NCI-H1694 (cell line): ENCODE results near the gene TTC27.
"Not testable (repeated sequence)": the region's sequence is repeated elsewhere in the genome, so short reads cannot be mapped to it uniquely, and the experiment has no call there.

ENCODE experiments used
- DNase-seq: peaks from one replicate; lab custom pipeline; 2025; lab: John Stamatoyannopoulos, UW

TTC27 gene

DNA sequence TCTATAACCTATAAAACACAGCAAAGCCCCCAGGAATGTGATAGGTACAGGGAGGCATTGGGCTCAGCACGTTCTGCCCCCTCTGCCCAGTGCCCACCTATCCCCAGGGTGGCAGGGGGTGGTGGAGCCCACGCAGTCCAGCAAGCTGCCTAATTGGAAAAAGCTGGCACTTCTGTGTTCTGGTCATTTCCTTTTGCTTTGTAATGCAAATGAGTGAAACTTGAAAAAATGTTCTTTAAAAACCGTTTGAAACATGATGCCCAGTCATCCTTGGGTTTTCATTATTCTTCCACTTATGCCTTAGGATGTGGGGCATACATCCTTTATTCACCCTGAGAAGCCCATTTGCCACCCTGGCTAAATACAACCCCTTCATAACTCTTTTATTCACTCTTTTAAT lies 229.0 kb downstream of the TTC27 start:
- no peak for DNase-seq

- no peak for DNase-seq
Observed at GRCh38 chr2:32858713-32859112, 230.9 kb downstream of the TTC27 start.

DNA sequence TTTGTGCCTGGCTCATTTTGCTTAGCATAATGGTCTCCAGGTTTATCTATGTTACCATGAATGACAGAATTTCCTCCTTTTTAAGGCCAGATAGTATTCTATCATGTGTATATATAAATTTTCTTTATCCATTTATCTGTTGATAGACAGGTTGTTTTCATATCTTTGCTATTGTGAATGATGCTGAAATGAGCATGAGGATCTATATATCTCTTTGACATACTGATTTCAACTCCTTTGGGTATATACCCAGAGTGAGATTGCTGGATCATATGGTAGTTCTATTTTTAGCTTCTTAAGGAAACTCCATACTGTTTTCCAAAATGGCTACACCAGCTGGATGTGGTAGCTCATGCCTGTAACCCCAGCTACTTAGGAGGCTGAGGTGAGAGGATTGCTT lies 232.5 kb downstream of the TTC27 start:
- no peak for DNase-seq

DNA sequence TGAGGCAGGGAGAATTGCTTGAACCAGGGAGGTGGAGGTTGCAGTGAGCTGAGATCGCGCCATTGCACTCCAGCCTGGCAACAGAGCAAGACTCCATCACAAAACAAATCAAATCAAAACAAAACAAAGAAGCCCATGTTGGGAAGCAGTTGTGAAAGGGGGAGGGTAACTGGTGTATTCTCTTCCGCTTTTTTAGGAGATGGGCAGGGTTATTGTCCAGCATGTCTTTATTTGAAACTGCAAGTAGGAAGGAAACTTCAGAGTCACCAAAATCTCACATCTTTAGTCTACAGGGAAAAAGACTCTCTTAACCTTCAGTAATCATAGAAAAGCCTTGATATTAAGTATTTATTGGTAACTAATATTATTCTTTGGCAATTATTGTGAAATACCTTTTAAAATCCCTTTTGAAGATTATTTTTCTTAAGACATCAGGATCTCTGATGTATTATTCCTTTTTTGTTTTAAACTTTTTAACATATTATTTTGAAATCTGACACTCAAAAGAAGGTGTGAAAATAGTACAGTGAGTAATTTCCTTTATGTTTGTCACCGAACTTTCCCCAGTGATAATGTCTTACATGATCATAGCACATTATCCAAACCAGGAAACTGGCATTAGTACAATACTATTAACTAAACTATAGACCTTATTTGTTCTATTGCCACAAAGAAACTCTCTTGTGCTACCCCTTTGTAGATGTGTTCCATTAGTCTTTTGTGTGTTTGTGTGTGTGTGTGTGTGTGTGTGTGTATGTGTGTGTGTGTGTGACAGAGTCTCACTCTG lies 234.6 kb downstream of the TTC27 start:
- no peak for DNase-seq

DNA sequence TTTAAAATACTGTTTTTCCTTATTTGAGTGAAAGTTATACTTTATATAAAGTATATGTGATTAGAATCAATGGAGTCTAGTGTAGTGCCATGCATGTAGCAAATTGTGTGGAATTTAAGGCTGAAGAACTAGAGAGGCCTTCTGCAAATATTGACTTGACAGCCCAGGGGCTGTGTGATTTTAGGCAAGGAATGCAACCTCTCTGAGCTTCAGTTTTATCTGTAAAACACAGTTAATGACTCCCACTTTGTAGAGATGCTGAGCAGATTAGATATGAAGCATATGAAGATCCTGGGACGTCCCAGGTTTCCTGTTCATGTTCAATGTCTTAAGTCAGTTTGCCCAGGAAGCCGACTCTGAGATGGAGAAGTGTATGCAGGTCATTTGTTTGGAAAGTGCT lies 235.5 kb downstream of the TTC27 start:
- DNase-seq, result no peak

- no peak for DNase-seq
Observed at GRCh38 chr2:32863803-32864202, 236.0 kb downstream of the TTC27 start.

- DNase-seq, result no peak
Observed at GRCh38 chr2:32864334-32865111, 236.7 kb downstream of the TTC27 start.

DNA sequence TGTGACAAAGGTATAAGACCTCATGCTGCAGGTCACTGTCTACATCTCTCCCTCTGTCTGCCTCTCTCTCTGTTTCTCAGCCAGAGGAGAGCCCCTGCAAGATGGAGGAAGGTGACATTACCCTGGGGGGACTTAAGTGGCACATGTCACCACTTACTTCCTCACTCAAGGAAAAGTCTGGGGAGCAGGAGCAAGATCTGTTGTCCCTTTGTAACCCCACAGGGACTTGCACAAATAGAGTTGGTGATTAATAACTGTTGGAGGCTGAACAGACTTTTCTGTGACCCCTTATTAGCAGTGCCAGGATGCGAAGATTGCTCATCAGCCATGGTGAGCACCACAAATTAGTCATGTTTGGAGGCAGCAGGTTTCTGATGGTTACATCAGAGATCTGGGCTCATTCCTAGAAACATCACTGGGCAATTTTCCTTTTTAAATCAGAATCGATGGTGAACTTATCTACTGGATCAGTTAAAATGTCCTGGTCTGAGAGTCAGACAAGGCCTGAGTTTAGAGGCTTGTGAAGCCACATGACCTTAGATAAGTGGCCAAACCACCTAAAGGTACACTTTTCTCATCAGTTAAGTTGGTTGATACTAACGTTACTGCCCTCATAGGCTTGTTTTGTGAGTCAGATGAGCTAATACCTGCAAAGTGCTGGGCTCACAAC lies 237.7 kb downstream of the TTC27 start:
- DNase-seq, result no peak

DNA sequence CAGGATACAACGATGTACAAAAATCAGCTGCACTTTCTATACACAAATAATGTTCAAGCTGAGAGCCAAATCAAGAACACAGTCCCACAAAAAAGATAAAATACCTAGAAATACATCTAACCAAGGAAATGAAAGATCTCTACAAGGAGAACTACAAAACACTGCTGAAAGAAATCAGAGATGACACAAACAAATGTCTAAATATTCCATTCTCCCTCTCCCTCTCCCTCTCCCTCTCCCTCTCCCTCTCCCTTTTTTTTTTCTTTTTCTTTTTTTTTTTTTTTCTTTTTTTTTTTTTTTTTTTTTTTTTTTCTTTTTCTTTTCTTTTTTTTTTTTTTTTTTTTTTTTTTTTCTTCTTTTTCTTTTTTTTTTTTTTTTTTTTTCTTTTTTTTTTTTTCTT lies 238.6 kb downstream of the TTC27 start:
- not testable (repeated sequence) for DNase-seq
